Kidney capillary endothelial cell (primary cell): ENCODE measurements around the gene CNKSR1.
A peak's percentile ranks its signal among the peaks of the same experiment; 100 is the strongest.
"Not testable (repeated sequence)": the region's sequence is repeated elsewhere in the genome, so short reads cannot be mapped to it uniquely, and the experiment has no call there.

Experiments
- DNase-seq: peaks from one replicate; pipeline ENCODE4 v3.0.0-alpha.2; 2018; ENCODE audit warnings: low spot score

Gene CNKSR1

DNA sequence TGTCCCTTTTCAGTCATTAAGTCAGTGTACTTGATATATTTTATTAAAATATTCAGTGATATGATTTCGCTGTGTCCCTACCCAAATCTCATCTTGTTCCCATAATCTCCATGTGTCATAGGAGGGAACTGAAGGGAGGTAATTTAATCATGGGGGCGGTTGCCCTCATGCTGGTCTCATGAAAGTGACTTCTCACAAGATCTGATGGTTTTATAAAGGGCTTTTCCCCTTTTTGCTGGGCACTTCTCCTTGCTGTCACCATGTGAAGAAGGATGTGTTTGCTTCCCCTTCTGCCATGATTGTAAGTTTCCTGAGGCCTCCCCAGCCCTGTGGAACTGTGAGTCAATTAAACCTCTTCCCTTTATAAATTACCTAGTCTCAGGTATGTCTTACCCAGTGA, 53.4 kb downstream of the CNKSR1 start:
- DNase-seq, result not testable (repeated sequence)

DNA sequence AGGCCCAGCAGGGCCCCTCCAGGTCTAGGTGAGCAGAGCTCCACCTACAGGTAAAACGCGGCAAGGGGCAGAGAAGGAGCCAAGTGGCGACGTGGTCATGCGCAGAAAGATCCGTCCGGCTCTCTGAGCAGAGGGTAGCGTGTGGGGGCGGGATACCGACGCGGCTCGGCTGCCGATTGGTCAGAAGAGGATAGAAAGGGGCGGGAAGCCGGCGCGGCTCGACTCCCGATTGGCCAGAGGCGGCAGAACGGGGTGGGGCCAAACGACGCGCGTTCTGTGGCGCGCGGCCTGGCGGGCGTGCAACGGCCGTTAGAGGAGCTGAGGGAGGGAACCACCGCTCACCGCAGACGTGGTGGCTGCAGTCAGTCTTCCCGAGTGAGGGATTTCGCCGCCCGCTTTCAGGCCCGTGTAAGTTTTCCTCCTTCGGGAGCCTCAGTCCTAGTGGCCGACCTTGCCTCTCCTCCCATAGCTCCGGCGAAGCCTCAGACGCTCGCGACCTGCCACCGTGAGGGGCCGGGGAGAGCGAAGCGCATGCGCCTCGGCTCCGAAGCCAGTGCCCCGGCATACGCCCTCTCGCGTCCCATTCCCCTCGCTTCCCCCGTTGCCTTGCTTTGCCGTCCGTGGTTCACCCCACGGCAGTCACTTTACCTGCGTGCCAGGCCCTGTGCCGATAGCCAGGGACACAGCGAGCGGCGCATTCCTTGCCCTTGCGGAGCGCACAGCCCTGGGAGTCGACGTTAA, 56.8 kb downstream of the CNKSR1 start, which contains the start of gene CEP85:
Gene CEP85, plus strand, starts transcription at position 298 of the 741 bp plus-strand sequence. CDS start 5,584 bp downstream, outside the sequence.
- DNase-seq, result peak; percentile 92

DNA sequence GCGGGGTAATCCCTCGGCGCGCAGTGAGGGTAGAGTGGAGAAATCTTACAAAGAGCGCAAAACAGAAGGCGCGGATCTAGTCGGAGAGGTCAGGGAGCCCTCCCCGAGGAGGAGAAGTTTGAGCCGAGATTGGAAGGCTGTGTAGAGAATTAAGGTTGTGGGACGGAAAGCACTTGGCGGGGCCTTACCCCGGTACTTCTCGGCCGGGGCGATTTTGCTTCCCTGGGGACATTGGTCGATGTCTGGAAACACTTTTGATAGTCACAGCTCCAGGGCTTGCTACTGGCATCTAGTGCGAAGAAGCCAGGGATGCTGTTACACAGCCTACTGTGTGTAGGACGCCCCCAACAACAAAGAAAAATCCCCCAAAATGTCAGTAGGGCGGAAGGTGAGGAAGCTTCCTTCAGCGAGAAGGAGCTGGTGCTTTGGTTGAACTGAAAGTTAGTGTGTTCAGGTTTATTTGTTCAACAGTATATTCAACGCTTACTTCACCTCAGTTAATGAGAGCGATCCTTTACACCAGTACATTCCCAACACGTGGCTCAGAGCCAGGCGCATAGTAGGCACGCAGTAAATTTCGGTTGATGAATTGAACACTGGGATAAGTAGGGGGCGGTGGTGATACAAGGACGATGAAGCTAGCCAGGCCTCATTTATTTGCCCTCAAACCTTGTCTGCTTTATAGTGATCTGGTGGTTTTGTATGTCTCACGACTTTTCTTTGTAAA, 57.5 kb downstream of the CNKSR1 start:
- DNase-seq, result peak; percentile 5

DNA sequence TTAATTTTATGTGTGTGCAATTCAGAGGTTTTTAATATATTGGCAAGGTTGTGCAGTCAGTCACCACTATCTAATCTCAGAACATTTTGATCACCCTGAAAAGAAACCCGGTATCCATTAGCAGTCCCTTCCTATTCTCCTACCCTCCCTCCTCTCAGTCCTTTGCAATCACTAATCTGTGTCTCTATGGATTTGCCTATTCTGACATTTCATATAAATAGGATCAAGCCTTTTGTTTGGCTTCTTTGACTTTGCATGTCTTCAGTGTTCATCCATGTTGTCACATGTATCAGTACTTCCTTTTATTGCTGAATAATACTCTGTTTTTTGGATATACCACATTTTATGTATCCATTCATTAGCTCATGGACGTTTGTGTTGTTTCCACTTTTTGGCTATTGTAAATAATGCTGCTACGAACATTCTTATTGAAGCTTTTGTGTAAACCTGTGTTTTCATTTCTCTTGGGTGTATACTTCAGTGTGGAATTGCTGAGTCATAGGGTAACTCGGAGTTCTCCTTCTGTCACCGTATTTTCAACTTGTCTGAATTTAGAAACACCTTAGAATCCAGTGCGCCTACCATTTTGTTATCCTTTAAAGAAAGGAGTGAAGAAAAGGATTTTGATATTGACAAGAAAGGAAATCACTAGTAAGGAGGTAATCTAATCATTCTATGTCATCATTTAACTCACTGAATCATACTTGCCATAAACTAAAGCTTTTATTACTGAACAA, 60.1 kb downstream of the CNKSR1 start:
- DNase-seq, result no peak
